Measurements from ENCODE around the gene CKAP5.

CKAP5 gene

GRCh38 chr11:46879056-46879585 lies 33.0 kb upstream of the CKAP5 start:
- TF ChIP-seq POLR2AphosphoS5 (IDR thresholded peaks at IDR 0.05; ENCODE audit: low read depth, low read length) (no peak), TAF1 (IDR thresholded peaks at IDR 0.05; ENCODE audit: borderline replicate concordance, low read depth, low read length) (no peak), POLR2A (IDR thresholded peaks at IDR 0.05; ENCODE audit: low read depth, low read length) (no peak)

GRCh38 chr11:46877580-46877979 lies 31.5 kb upstream of the CKAP5 start:
- no peak for FAIRE-seq
- TF ChIP-seq POLR2AphosphoS5 (IDR thresholded peaks at IDR 0.05; ENCODE audit: low read depth, low read length) (no peak), POLR2A (IDR thresholded peaks at IDR 0.05; ENCODE audit: low read depth, low read length) (no peak)
- DNase-seq (ENCODE audit: insufficient read length) = no peak

More at GRCh38 chr11:46879056-46879585, 33.0 kb upstream of the CKAP5 start:
- DNase-seq (ENCODE audit: insufficient read length) (no peak), FAIRE-seq (no peak)

- FAIRE-seq (no peak), DNase-seq (ENCODE audit: insufficient read length) (no peak)
- TF ChIP-seq TAF1 (IDR thresholded peaks at IDR 0.05; ENCODE audit: borderline replicate concordance, low read depth, low read length) (no peak), POLR2AphosphoS5 (IDR thresholded peaks at IDR 0.05; ENCODE audit: low read depth, low read length) (no peak), POLR2A (IDR thresholded peaks at IDR 0.05; ENCODE audit: low read depth, low read length) (no peak)
Observed at GRCh38 chr11:46876471-46876870, 30.4 kb upstream of the CKAP5 start.

GRCh38 chr11:46874586-46874985 lies 28.5 kb upstream of the CKAP5 start:
- TF ChIP-seq TAF1 (IDR thresholded peaks at IDR 0.05; ENCODE audit: borderline replicate concordance, low read depth, low read length) (no peak), POLR2AphosphoS5 (IDR thresholded peaks at IDR 0.05; ENCODE audit: low read depth, low read length) (no peak), POLR2A (IDR thresholded peaks at IDR 0.05; ENCODE audit: low read depth, low read length) (no peak)
- DNase-seq (ENCODE audit: insufficient read length) (no peak), FAIRE-seq (no peak)

GRCh38 chr11:46868912-46869311 lies 22.8 kb upstream of the CKAP5 start:
- DNase-seq (ENCODE audit: insufficient read length) (no peak), FAIRE-seq (no peak)
- TF ChIP-seq TAF1 (IDR thresholded peaks at IDR 0.05; ENCODE audit: borderline replicate concordance, low read depth, low read length) = no peak
- TF ChIP-seq POLR2A (IDR thresholded peaks at IDR 0.05; ENCODE audit: low read depth, low read length) = no peak
- no peak for TF ChIP-seq POLR2AphosphoS5 (IDR thresholded peaks at IDR 0.05; ENCODE audit: low read depth, low read length)

- no peak for DNase-seq (ENCODE audit: insufficient read length)
- FAIRE-seq = no peak
- TF ChIP-seq TAF1 (IDR thresholded peaks at IDR 0.05; ENCODE audit: borderline replicate concordance, low read depth, low read length) = no peak
- no peak for TF ChIP-seq POLR2AphosphoS5 (IDR thresholded peaks at IDR 0.05; ENCODE audit: low read depth, low read length)
- TF ChIP-seq POLR2A (IDR thresholded peaks at IDR 0.05; ENCODE audit: low read depth, low read length) = no peak
Observed at GRCh38 chr11:46865340-46865739, 19.3 kb upstream of the CKAP5 start.

- TF ChIP-seq TAF1 (IDR thresholded peaks at IDR 0.05; ENCODE audit: borderline replicate concordance, low read depth, low read length) (no peak), POLR2AphosphoS5 (IDR thresholded peaks at IDR 0.05; ENCODE audit: low read depth, low read length) (no peak), POLR2A (IDR thresholded peaks at IDR 0.05; ENCODE audit: low read depth, low read length) (no peak)
- FAIRE-seq (no peak), DNase-seq (ENCODE audit: insufficient read length) (no peak)
Observed at GRCh38 chr11:46860218-46860617, 14.1 kb upstream of the CKAP5 start.

- FAIRE-seq = peak; percentile 24
- TF ChIP-seq POLR2AphosphoS5 (IDR thresholded peaks at IDR 0.05; ENCODE audit: low read depth, low read length) = no peak
- no peak for TF ChIP-seq TAF1 (IDR thresholded peaks at IDR 0.05; ENCODE audit: borderline replicate concordance, low read depth, low read length)
- no peak for TF ChIP-seq POLR2A (IDR thresholded peaks at IDR 0.05; ENCODE audit: low read depth, low read length)
- DNase-seq (ENCODE audit: insufficient read length) = no peak
Observed at GRCh38 chr11:46858920-46859546, 13.0 kb upstream of the CKAP5 start.

- TF ChIP-seq TAF1 (IDR thresholded peaks at IDR 0.05; ENCODE audit: borderline replicate concordance, low read depth, low read length) = no peak
- TF ChIP-seq POLR2A (IDR thresholded peaks at IDR 0.05; ENCODE audit: low read depth, low read length) = no peak
- no peak for TF ChIP-seq POLR2AphosphoS5 (IDR thresholded peaks at IDR 0.05; ENCODE audit: low read depth, low read length)
- FAIRE-seq = no peak
Observed at GRCh38 chr11:46857666-46858065, 11.6 kb upstream of the CKAP5 start.

GRCh38 chr11:46856605-46857343 lies 10.7 kb upstream of the CKAP5 start:
- no peak for DNase-seq (ENCODE audit: insufficient read length)
- FAIRE-seq = no peak
- TF ChIP-seq TAF1 (IDR thresholded peaks at IDR 0.05; ENCODE audit: borderline replicate concordance, low read depth, low read length) (no peak), POLR2AphosphoS5 (IDR thresholded peaks at IDR 0.05; ENCODE audit: low read depth, low read length) (no peak), POLR2A (IDR thresholded peaks at IDR 0.05; ENCODE audit: low read depth, low read length) (no peak)

More at GRCh38 chr11:46857666-46858065, 11.6 kb upstream of the CKAP5 start:
- DNase-seq (ENCODE audit: insufficient read length) = no peak

GRCh38 chr11:46855863-46856262 lies 9.8 kb upstream of the CKAP5 start:
- no peak for TF ChIP-seq TAF1 (IDR thresholded peaks at IDR 0.05; ENCODE audit: borderline replicate concordance, low read depth, low read length)
- TF ChIP-seq POLR2AphosphoS5 (IDR thresholded peaks at IDR 0.05; ENCODE audit: low read depth, low read length) = no peak
- no peak for TF ChIP-seq POLR2A (IDR thresholded peaks at IDR 0.05; ENCODE audit: low read depth, low read length)
- FAIRE-seq = no peak
- DNase-seq (ENCODE audit: insufficient read length) = no peak

- FAIRE-seq (no peak), DNase-seq (ENCODE audit: insufficient read length) (no peak)
- TF ChIP-seq POLR2A (IDR thresholded peaks at IDR 0.05; ENCODE audit: low read depth, low read length) (no peak), POLR2AphosphoS5 (IDR thresholded peaks at IDR 0.05; ENCODE audit: low read depth, low read length) (no peak), TAF1 (IDR thresholded peaks at IDR 0.05; ENCODE audit: borderline replicate concordance, low read depth, low read length) (no peak)
Observed at GRCh38 chr11:46855167-46855566, 9.1 kb upstream of the CKAP5 start.
